IMR-90 (cell line): ENCODE results near the gene PSMA4. TPM values are rescaled to one million over a fixed set of nuclear protein-coding genes. Genes with fewer than 3 reads are reported as not detected.

Source experiments
- ATAC-seq: fragments of 200-7000 bp; cut with Tn5 transposase; 2 replicates; pipeline ENCODE4 v1.9.1; 2020; ENCODE audit warnings: low read depth, mild to moderate bottlenecking, moderate library complexity
- BruUV-seq: library from RNA; stranded (reverse); fragments of 400-500 nt; replicated peaks from 2 replicates; lab custom pipeline; 2021; lab: Mats Ljungman, UMichigan
- CTCF ChIA-PET: fragments of 300-600 bp; formaldehyde crosslinking; extraction: SDS; loops from one replicate; lab custom pipeline; 2021; ENCODE audit warnings: antibody characterized with exemption; lab: Yijun Ruan, JAX
- POLR2A ChIA-PET: fragments of 300-600 bp; sonication (Branson Sonifier 250); formaldehyde crosslinking; loops from one replicate; lab custom pipeline; 2022; ENCODE audit warnings: antibody characterized with exemption; ENCODE audit not compliant: unreplicated experiment; lab: Charles Lee
- DNase-seq: peaks from one replicate; pipeline ENCODE4 v3.0.0; 2013
- H2AFZ ChIP-seq: replicated peaks from 2 replicates; pipeline ENCODE3; 2013; ENCODE audit warnings: low read length, mild to moderate bottlenecking; ENCODE audit not compliant: poor library complexity
- H2AK5ac ChIP-seq: 2 replicates; pipeline ENCODE4 v1.6.1; 2013; ENCODE audit warnings: low read depth, low read length, inconsistent platforms
- H2AK9ac ChIP-seq: replicated peaks from 2 replicates; pipeline ENCODE3; 2013; ENCODE audit warnings: mild to moderate bottlenecking, low read depth, low read length, moderate library complexity; ENCODE audit not compliant: poor library complexity
- H2BK120ac ChIP-seq: 2 replicates; pipeline ENCODE4 v1.6.1; 2013; ENCODE audit warnings: low read depth, low read length, inconsistent platforms
- H2BK15ac ChIP-seq: 3 replicates; pipeline ENCODE4 v1.6.1; 2013; ENCODE audit warnings: low read depth, low read length, inconsistent platforms
- H2BK20ac ChIP-seq: 2 replicates; pipeline ENCODE4 v1.6.1; 2013; ENCODE audit warnings: low read depth, mild to moderate bottlenecking, inconsistent platforms, low read length, moderate library complexity
- H2BK5ac ChIP-seq: 2 replicates; pipeline ENCODE4 v1.6.1; 2013; ENCODE audit warnings: mild to moderate bottlenecking, low read depth, low read length, inconsistent platforms; ENCODE audit not compliant: poor library complexity, severe bottlenecking
- H3K14ac ChIP-seq: replicated peaks from 2 replicates; pipeline ENCODE4 v1.6.1; 2013; ENCODE audit warnings: low read depth, low read length, inconsistent platforms
- H3K18ac ChIP-seq: 2 replicates; pipeline ENCODE4 v1.6.1; 2013; ENCODE audit warnings: low read depth, low read length, control low read depth
- H3K23ac ChIP-seq: 2 replicates; pipeline ENCODE4 v1.6.1; 2013; ENCODE audit warnings: low read depth, low read length, inconsistent platforms
- H3K27ac ChIP-seq: 2 replicates; pipeline ENCODE4 v1.5.1; 2013; ENCODE audit warnings: mild to moderate bottlenecking, control low read depth, low read length; ENCODE audit not compliant: insufficient read depth
- H3K27me3 ChIP-seq: 2 replicates; pipeline ENCODE4 v1.6.1; 2013; ENCODE audit warnings: low read length; ENCODE audit not compliant: control insufficient read depth, insufficient read depth
- H3K36me3 ChIP-seq: 2 replicates; pipeline ENCODE4 v1.6.1; 2013; ENCODE audit warnings: low read length, mixed read lengths; ENCODE audit not compliant: control insufficient read depth, insufficient read depth
- H3K4ac ChIP-seq: 2 replicates; pipeline ENCODE4 v1.6.1; 2013; ENCODE audit warnings: low read depth, low read length, inconsistent platforms
- H3K4me1 ChIP-seq: 2 replicates; pipeline ENCODE4 v1.6.1; 2013; ENCODE audit warnings: low read length, mixed read lengths; ENCODE audit not compliant: control insufficient read depth, insufficient read depth
- H3K4me2 ChIP-seq: 2 replicates; pipeline ENCODE4 v1.6.1; 2013; ENCODE audit warnings: low read depth, mild to moderate bottlenecking, control low read depth, low read length, moderate library complexity
- H3K4me3 ChIP-seq: 2 replicates; pipeline ENCODE4 v1.5.1; 2013; ENCODE audit warnings: low read depth, mild to moderate bottlenecking, control low read depth, low read length, moderate library complexity; ENCODE audit not compliant: insufficient read depth
- H3K56ac ChIP-seq: 2 replicates; pipeline ENCODE4 v1.6.1; 2013; ENCODE audit warnings: low read length, inconsistent platforms; ENCODE audit not compliant: insufficient read depth; ENCODE audit errors: extremely low read depth
- H3K79me1 ChIP-seq, 2 experiments: 2 replicates each; pipeline ENCODE4 v1.6.1; 2013; ENCODE audit warnings: low read length in 2 of 2, inconsistent platforms in 1 of 2, low read depth in 1 of 2
- H3K9ac ChIP-seq: 2 replicates; pipeline ENCODE4 v1.6.1; 2013; ENCODE audit warnings: low read depth, low read length, control low read depth
- H3K9me1 ChIP-seq: 2 replicates; pipeline ENCODE4 v1.6.1; 2013; ENCODE audit warnings: low read length, inconsistent platforms; ENCODE audit not compliant: insufficient read depth
- H3K9me3 ChIP-seq: 2 replicates; pipeline ENCODE4 v1.6.1; 2013; ENCODE audit warnings: low read length; ENCODE audit not compliant: control insufficient read depth, insufficient read depth
- H4K20me1 ChIP-seq: 2 replicates; pipeline ENCODE4 v1.6.1; 2013; ENCODE audit warnings: low read length, inconsistent platforms; ENCODE audit not compliant: insufficient read depth
- H4K5ac ChIP-seq: 2 replicates; pipeline ENCODE4 v1.6.1; 2013; ENCODE audit warnings: mild to moderate bottlenecking, low read depth, low read length, control low read depth
- H4K8ac ChIP-seq, 2 experiments: 2 replicates each; pipeline ENCODE4 v1.6.1; 2013; ENCODE audit warnings: low read depth in 2 of 2, low read length in 2 of 2, control low read depth in 1 of 2, inconsistent platforms in 1 of 2
- H4K91ac ChIP-seq: 2 replicates; pipeline ENCODE4 v1.6.1; 2013; ENCODE audit warnings: low read depth, low read length, inconsistent platforms; ENCODE audit not compliant: insufficient read depth
- BHLHE40 ChIP-seq: fragments of 150-350 bp; IDR thresholded peaks from 2 replicates; pipeline ENCODE4 v1.6.1; 2016; ENCODE audit warnings: mild to moderate bottlenecking, low read depth, low read length
- CHD1 ChIP-seq: IDR thresholded peaks from 2 replicates; pipeline ENCODE4 v1.6.1; 2012; ENCODE audit warnings: low read depth, low read length, improper control_type of control experiment
- CTCF ChIP-seq: conservative IDR thresholded peaks from 2 replicates; pipeline ENCODE4 v1.5.1; 2012; ENCODE audit warnings: mild to moderate bottlenecking, low read depth, low read length, improper control_type of control experiment
- FOS ChIP-seq: fragments of 150-350 bp; IDR thresholded peaks from 2 replicates; pipeline ENCODE4 v1.6.1; 2016; ENCODE audit warnings: low read depth, low read length
- MAFK ChIP-seq: IDR thresholded peaks from 2 replicates; pipeline ENCODE4 v1.6.1; 2012; ENCODE audit warnings: low read depth, low read length, improper control_type of control experiment
- MXI1 ChIP-seq: IDR thresholded peaks from 2 replicates; pipeline ENCODE4 v1.6.1; 2012; ENCODE audit warnings: low read depth, mild to moderate bottlenecking, low read length, moderate library complexity, borderline replicate concordance
- RCOR1 ChIP-seq: IDR thresholded peaks from 2 replicates; pipeline ENCODE4 v1.6.1; 2012; ENCODE audit warnings: mild to moderate bottlenecking, low read length, improper control_type of control experiment; ENCODE audit not compliant: insufficient replicate concordance
- SMC3 ChIP-seq: fragments of 150-350 bp; IDR thresholded peaks from 2 replicates; pipeline ENCODE4 v1.6.1; 2016; ENCODE audit warnings: low read depth, mild to moderate bottlenecking, antibody characterized with exemption, low read length, moderate library complexity
- WGBS, 2 experiments: methylation state at CpG; one replicate each; pipeline versions ENCODE4 v1.1.5 to v1.1.7; 2013; ENCODE audit warnings: missing lambda C conversion rate in 2 of 2; ENCODE audit not compliant: insufficient read length in 1 of 2; ENCODE audit errors: extremely low coverage in 2 of 2; 5-methylcytosine and 5-hydroxymethylcytosine counted together
- dilution Hi-C: fragments of 300-500 bp; cut with HindIII; formaldehyde crosslinking; loops from one replicate; pipeline ENCODE4 v1.14.3; 2018; ENCODE audit warnings: low sequenced_read_pairs; ENCODE audit not compliant: unreplicated experiment
- in situ Hi-C: fragments of 300-500 bp; cut with MboI; formaldehyde crosslinking; loops from 3 replicates; pipeline ENCODE4 v1.14.3; 2019; ENCODE audit warnings: low sequenced_read_pairs, inconsistent platforms, mixed read lengths
- intact Hi-C: fragments of 100-400 bp; cut with micrococcal nuclease; formaldehyde crosslinking; loops from 2 replicates; pipeline ENCODE4 v1.10.0; 2022
- polyA plus RNA-seq, 3 experiments: library from polyadenylated mRNA; depleted of rRNA; stranded (reverse); fragments of >200 nt; gene quantifications; 2 replicates each; pipeline ENCODE4 v1.2.3, GENCODE V29; 2012; ENCODE audit warnings: low replicate concordance in 1 of 3
- total RNA-seq: library from RNA; depleted of rRNA; stranded (reverse); fragments of >200 nt; gene quantifications from 2 replicates; pipeline ENCODE4 v1.2.3, GENCODE V29; 2012
- TF ChIP-seq, protein P1 (sequence below): fragments of 150-350 bp; IDR thresholded peaks from 2 replicates; pipeline ENCODE4 v1.6.1; 2016; ENCODE audit warnings: low read depth, mild to moderate bottlenecking, low read length, moderate library complexity, borderline replicate concordance

The PSMA4 gene
- total and polyA plus RNA-seq, 2 of the 4 experiments (the other 2 are of a cell fraction) = 208 to 239 TPM

- no CpG with 5 or more reads among the region's 13 CpGs for WGBS, 2 experiments
- no peak overlapping the region for H3K56ac ChIP-seq
- H3K4me2 ChIP-seq = peak overlapping the region; percentile 81
- dilution Hi-C loops (no loop called here), intact Hi-C loops (loop anchor here (10.0 kb wide), 1 partner anchor 197 kb away; no protein-coding TSS in a partner anchor), in situ Hi-C loops (no loop called here)
- no TSS peak for BruUV-seq
- H2AK5ac ChIP-seq = no peak overlapping the region
- peak overlapping the region; percentile 4; the same call in 1 of the 2 replicates for H3K14ac ChIP-seq
- CTCF ChIA-PET = no interaction called here
- H3K9me3 ChIP-seq = no peaks in the 10 kb centered on the region
- no peak overlapping the region for H2BK20ac ChIP-seq
- H3K4me1 ChIP-seq = no peaks in the 10 kb centered on the region
- ATAC-seq (peak; percentile 13), DNase-seq (no peak)
- peak overlapping the region; percentile 76 for H2AK9ac ChIP-seq
- H3K27ac ChIP-seq = no peak overlapping the region; the same call in 1 of the 2 replicates
- no peaks in the 10 kb centered on the region for H3K79me1 ChIP-seq
- no peak overlapping the region for H4K5ac ChIP-seq
- peak overlapping the region; percentile 1 to 44; a peak in 2 of 4 replicates for H4K8ac ChIP-seq
- H3K9ac ChIP-seq = peak overlapping the region; percentile 32
- H2AFZ ChIP-seq = peak overlapping the region; percentile 99
- H2BK5ac ChIP-seq = no peak overlapping the region
- H3K4me3 ChIP-seq = peak overlapping the region; percentile 67
- H2BK120ac ChIP-seq = no peak overlapping the region
- POLR2A ChIA-PET = no interaction called here
- peak overlapping the region; percentile 72; the same call in 1 of the 2 replicates for H3K23ac ChIP-seq
- no peaks in the 10 kb centered on the region for H3K36me3 ChIP-seq
- H3K9me1 ChIP-seq = no peaks in the 10 kb centered on the region
- H3K18ac ChIP-seq = no peak overlapping the region
- H4K20me1 ChIP-seq = no peaks in the 10 kb centered on the region
- no peak overlapping the region for H4K91ac ChIP-seq
- H2BK15ac ChIP-seq = no peak overlapping the region
- peak overlapping the region; percentile 29; the same call in 1 of the 2 replicates for H3K4ac ChIP-seq
- H3K27me3 ChIP-seq = no peaks in the 10 kb centered on the region
- no peak for TF ChIP-seq SMC3
- TF ChIP-seq BHLHE40 = no peak
- TF ChIP-seq CTCF = no peak
- TF ChIP-seq, protein P1, sequence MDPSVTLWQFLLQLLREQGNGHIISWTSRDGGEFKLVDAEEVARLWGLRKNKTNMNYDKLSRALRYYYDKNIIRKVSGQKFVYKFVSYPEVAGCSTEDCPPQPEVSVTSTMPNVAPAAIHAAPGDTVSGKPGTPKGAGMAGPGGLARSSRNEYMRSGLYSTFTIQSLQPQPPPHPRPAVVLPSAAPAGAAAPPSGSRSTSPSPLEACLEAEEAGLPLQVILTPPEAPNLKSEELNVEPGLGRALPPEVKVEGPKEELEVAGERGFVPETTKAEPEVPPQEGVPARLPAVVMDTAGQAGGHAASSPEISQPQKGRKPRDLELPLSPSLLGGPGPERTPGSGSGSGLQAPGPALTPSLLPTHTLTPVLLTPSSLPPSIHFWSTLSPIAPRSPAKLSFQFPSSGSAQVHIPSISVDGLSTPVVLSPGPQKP = no peak
- TF ChIP-seq MXI1 = no peak
- TF ChIP-seq FOS = no peak
- no peak for TF ChIP-seq CHD1
- no peak for TF ChIP-seq RCOR1
- no peak for TF ChIP-seq MAFK
These were observed 32.4 kb upstream of the PSMA4 start for GRCh38 chr15:78507831-78508160.
